Spleen (tissue), 11 donors: Measurements from ENCODE around the gene GGNBP2. TPM values are rescaled to one million over a fixed set of nuclear protein-coding genes. Genes with fewer than 3 reads are reported as not detected.
A peak's percentile ranks its signal among the peaks of the same experiment; 100 is the strongest.

Experiments
- DNase-seq: peaks from one replicate; pipeline ENCODE4 v3.0.0-alpha.2; 2020
- H3K27ac ChIP-seq, 8 donors: fragments of 200-600 bp; sonication (generic) in 7 of 8; 1 replicate in 4 of 8; 2 replicates in 4 of 8; pipeline versions ENCODE4 v1.5.0 to v1.8.0; 2016 to 2021; ENCODE audit warnings: inconsistent platforms in 4 of 8, mild to moderate bottlenecking in 4 of 8, moderate library complexity in 1 of 8
- H3K27me3 ChIP-seq, 7 donors: fragments of 200-600 bp; sonication (generic) in 6 of 7; replicated peaks in 1 of 7; 1 replicate in 4 of 7; 2 replicates in 3 of 7; pipeline versions ENCODE4 v1.5.0 to v1.8.0; 2016 to 2021; ENCODE audit warnings: inconsistent platforms in 3 of 7, mild to moderate bottlenecking in 1 of 7
- H3K36me3 ChIP-seq, 6 donors: fragments of 200-600 bp; sonication (generic) in 5 of 6; 1 replicate in 4 of 6; 2 replicates in 2 of 6; pipeline versions ENCODE4 v1.5.0 to v1.8.0; 2016 to 2021; ENCODE audit warnings: inconsistent platforms in 2 of 6
- H3K4me1 ChIP-seq, 6 donors: fragments of 200-600 bp; sonication (generic) in 5 of 6; 1 replicate in 3 of 6; 2 replicates in 3 of 6; pipeline versions ENCODE4 v1.5.0 to v1.8.0; 2016 to 2021; ENCODE audit warnings: inconsistent platforms in 3 of 6
- H3K4me3 ChIP-seq, 8 donors: fragments of 200-600 bp; sonication (generic) in 7 of 8; 1 replicate in 4 of 8; 2 replicates in 4 of 8; pipeline versions ENCODE4 v1.5.0 to v1.8.0; 2016 to 2021; ENCODE audit warnings: inconsistent platforms in 4 of 8, mild to moderate bottlenecking in 4 of 8, moderate library complexity in 2 of 8
- H3K9me3 ChIP-seq, 8 donors: fragments of 200-600 bp; sonication (generic) in 7 of 8; 1 replicate in 4 of 8; 2 replicates in 4 of 8; pipeline versions ENCODE4 v1.5.0 to v1.8.0; 2016 to 2021; ENCODE audit warnings: inconsistent platforms in 4 of 8
- CTCF ChIP-seq, 11 experiments: fragments of 200-600 bp in 7 of 11; fragments of 450-650 bp in 4 of 11; sonication (generic) in 4 of 11; IDR thresholded peaks in 8 of 11; conservative IDR thresholded peaks in 3 of 11; 1 replicate in 7 of 11; 2 replicates in 4 of 11; pipeline versions ENCODE4 v1.4.0 to v1.8.0; 2016 to 2021; ENCODE audit warnings: antibody characterized with exemption in 11 of 11, inconsistent platforms in 4 of 11, mild to moderate bottlenecking in 1 of 11
- POLR2A ChIP-seq, 3 donors: fragments of 450-650 bp; IDR thresholded peaks; one replicate each; pipeline ENCODE4 v1.5.1; 2017; ENCODE audit warnings: antibody characterized with exemption in 3 of 3, mild to moderate bottlenecking in 1 of 3
- POLR2AphosphoS5 ChIP-seq, 3 donors: sonication (generic); formaldehyde crosslinking; IDR thresholded peaks; one replicate each; pipeline ENCODE4 v1.5.1; 2017; ENCODE audit warnings: antibody characterized with exemption in 3 of 3
- WGBS, 5 donors: extraction: QIAGEN DNeasy Blood & Tissue Kit in 3 of 5; methylation state at CpG; one replicate each; pipeline versions ENCODE4 v1.1.5 to v1.1.7; 2013 to 2018; 5-methylcytosine and 5-hydroxymethylcytosine counted together
- intact Hi-C: fragments of 100-400 bp; cut with DNase I; formaldehyde crosslinking; loops from one replicate; pipeline ENCODE4 v1.15.0; 2023; ENCODE audit warnings: low total_unique reads
- polyA plus RNA-seq, 3 donors: library from polyadenylated mRNA; stranded (reverse); fragments of 200-250 nt; gene quantifications; one replicate each; pipeline ENCODE4 v1.2.1, GENCODE V29; 2013
- total RNA-seq, 7 donors: library from RNA; depleted of rRNA in 3 of 7; stranded (reverse); fragments of >200 nt in 3 of 7; fragmentation: NEBNext Ultra II Directional in 4 of 7; extraction: Animal tissue kit (Norgen Biotek cat#: 25700) in 4 of 7; gene quantifications; one replicate each; pipeline versions ENCODE4 v1.1.0 to v1.2.1, GENCODE V29; 2016 to 2021
- donor health status: healthy with polysubstance abuse.
- donor health status: DM: no; HTN: no; CAD: no; lungs with moderate emphysema.
- donor health status: DM: no; HTN: no; CAD: no.
- donor health status: Bipolar disorder and iron deficiency.
- donor health status: healthy.
- donor health status: DM: no; HTN: no; CAD: no.
- donor health status: DM: yes; HTN: yes; CAD: no.

The GGNBP2 gene
- total and polyA plus RNA-seq, 10 donors, result 60.8 to 123 (median 88.5) TPM

- TF ChIP-seq CTCF (IDR thresholded peaks at IDR 0.05 in 8 of 11, conservative IDR thresholded peaks at IDR 0.05 in 3 of 11) (no peak), POLR2A (IDR thresholded peaks at IDR 0.05) (no peak), POLR2AphosphoS5 (IDR thresholded peaks at IDR 0.05) (no peak)
- Histone ChIP-seq H3K27me3 (no peaks in the 10 kb centered on the region), H3K4me3 (no peak overlapping the region), H3K27ac (no peak overlapping the region), H3K4me1 (no peaks in the 10 kb centered on the region), H3K9me3 (no peaks in the 10 kb centered on the region), H3K36me3 (peaks cover 0 to 100% (median 59%) of the 10 kb centered on the region in 6 donors)
- DNase-seq, result no peak
- WGBS, 5 donors, result 91 to 98% (median 95%) methylated on average over 6 of the region's 6 CpGs
- intact Hi-C loops, result no loop called here
These were observed 42.8 kb upstream of the GGNBP2 start for GRCh38 chr17:36501963-36502362.

- intact Hi-C loops, result no loop called here
- H3K36me3 ChIP-seq, result peaks cover 0 to 100% (median 51%) of the 10 kb centered on the region in 6 donors
- TF ChIP-seq CTCF (IDR thresholded peaks at IDR 0.05 in 8 of 11, conservative IDR thresholded peaks at IDR 0.05 in 3 of 11) (no peak), POLR2AphosphoS5 (IDR thresholded peaks at IDR 0.05) (peak in 1 of 3 donors; percentile 28), POLR2A (IDR thresholded peaks at IDR 0.05) (no peak)
These were observed 41.1 kb upstream of the GGNBP2 start for GRCh38 chr17:36503456-36504155.

GRCh38 chr17:36504156-36504545 is 40.6 kb upstream of the GGNBP2 start:
- TF ChIP-seq CTCF (IDR thresholded peaks at IDR 0.05 in 8 of 11, conservative IDR thresholded peaks at IDR 0.05 in 3 of 11) (no peak), POLR2AphosphoS5 (IDR thresholded peaks at IDR 0.05) (no peak), POLR2A (IDR thresholded peaks at IDR 0.05) (no peak)
- intact Hi-C loops, result no loop called here
- 94 to 99% (median 97%) methylated on average over 5 of the region's 5 CpGs for WGBS, 5 donors
- Histone ChIP-seq H3K27ac (no peak overlapping the region), H3K4me3 (no peak overlapping the region), H3K4me1 (no peaks in the 10 kb centered on the region), H3K9me3 (no peaks in the 10 kb centered on the region), H3K36me3 (peaks cover 0 to 100% (median 48%) of the 10 kb centered on the region in 6 donors), H3K27me3 (no peaks in the 10 kb centered on the region)
- no peak for DNase-seq

More at GRCh38 chr17:36503456-36504155, 41.1 kb upstream of the GGNBP2 start:
- no peak for DNase-seq
- 94 to 97% (median 96%) methylated on average over 7 of the region's 7 CpGs for WGBS, 5 donors
- Histone ChIP-seq H3K27me3 (no peaks in the 10 kb centered on the region), H3K27ac (no peak overlapping the region), H3K4me1 (no peaks in the 10 kb centered on the region), H3K4me3 (no peak overlapping the region), H3K9me3 (no peaks in the 10 kb centered on the region)

GRCh38 chr17:36505171-36505570 is 39.5 kb upstream of the GGNBP2 start:
- no peaks in the 10 kb centered on the region for H3K4me1 ChIP-seq
- no peak overlapping the region for H3K27ac ChIP-seq
- TF ChIP-seq POLR2AphosphoS5 (IDR thresholded peaks at IDR 0.05) (no peak), CTCF (IDR thresholded peaks at IDR 0.05 in 8 of 11, conservative IDR thresholded peaks at IDR 0.05 in 3 of 11) (no peak), POLR2A (IDR thresholded peaks at IDR 0.05) (no peak)
- no peak for DNase-seq
- H3K27me3 ChIP-seq, result no peaks in the 10 kb centered on the region
- intact Hi-C loops, result no loop called here
- no peaks in the 10 kb centered on the region for H3K9me3 ChIP-seq
- H3K36me3 ChIP-seq, result peaks cover 0 to 100% (median 48%) of the 10 kb centered on the region in 6 donors
- H3K4me3 ChIP-seq, result no peak overlapping the region
- WGBS, 5 donors, result 92 to 98% (median 96%) methylated on average over 8 of the region's 8 CpGs
